GM12873 (cell line): Measurements from ENCODE around the gene PTPRN2.

Source experiments
- CTCF ChIP-seq: IDR thresholded peaks from 2 replicates; pipeline ENCODE4 v1.5.1; 2012; ENCODE audit warnings: low read depth, mild to moderate bottlenecking, moderate library complexity, low read length, control low read depth; ENCODE audit not compliant: insufficient read depth; ENCODE audit errors: missing control alignments

The PTPRN2 gene

DNA sequence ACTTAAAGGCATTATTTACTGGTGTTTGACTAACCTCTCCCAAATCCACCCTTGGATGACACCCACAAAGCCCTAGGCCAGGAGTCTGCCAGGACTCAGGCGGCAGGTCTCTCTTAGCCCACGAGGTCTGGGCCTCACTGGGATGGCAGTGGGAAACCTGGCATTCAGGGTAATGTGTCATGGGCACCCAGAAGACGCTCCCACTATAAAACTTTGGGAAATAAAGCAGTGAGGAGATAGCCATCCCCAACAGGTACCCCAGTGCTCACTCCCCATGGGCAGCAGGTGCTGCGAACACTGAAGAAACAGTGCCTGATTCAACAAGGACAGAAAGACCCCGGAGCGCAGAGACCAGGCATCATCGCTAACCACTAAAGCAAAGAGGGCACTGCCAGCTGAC is 14.4 kb upstream of the PTPRN2 start:
- no peak for TF ChIP-seq CTCF

DNA sequence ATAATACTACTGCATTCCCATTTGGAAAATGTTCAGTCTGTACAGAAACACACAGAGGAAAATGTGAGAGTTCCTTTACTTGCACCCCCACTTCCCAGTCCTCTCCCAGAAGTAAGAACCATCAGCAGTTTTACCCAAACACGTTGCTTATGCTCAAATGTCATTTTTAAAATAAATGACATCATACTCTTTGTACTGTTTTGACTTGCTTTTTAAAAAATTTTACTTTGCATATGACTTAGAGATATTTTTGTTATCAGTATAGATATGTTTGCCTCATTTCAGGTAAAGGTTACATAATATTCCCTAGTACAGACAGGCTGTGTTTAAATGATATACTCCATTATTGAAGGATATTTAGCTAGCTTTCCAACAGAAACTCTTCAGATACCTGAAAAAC is 13.5 kb upstream of the PTPRN2 start:
- TF ChIP-seq CTCF: no peak

DNA sequence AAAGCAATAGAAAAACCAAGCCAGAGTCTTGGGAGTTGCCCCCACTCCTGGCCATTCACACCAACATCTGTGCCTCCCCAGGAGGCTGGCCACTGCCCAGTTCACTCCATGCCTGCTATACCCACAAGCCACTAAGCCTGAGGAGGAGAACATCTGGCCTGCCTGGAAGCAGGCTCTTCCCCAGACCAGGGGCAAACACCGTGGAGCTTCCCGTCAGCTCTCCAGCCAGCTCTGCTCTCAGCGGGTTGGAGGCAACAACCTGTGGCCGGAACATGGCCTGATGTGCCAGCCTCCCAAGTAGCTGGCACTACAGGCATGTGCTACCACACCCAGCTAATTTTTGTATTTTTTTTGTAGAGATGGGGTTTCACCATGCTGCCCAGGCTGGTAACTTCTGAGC is 9.1 kb upstream of the PTPRN2 start:
- no peak for TF ChIP-seq CTCF

- TF ChIP-seq CTCF: no peak
Measured at GRCh38 chr7:158596309-158596708, 8.7 kb upstream of the PTPRN2 start.

DNA sequence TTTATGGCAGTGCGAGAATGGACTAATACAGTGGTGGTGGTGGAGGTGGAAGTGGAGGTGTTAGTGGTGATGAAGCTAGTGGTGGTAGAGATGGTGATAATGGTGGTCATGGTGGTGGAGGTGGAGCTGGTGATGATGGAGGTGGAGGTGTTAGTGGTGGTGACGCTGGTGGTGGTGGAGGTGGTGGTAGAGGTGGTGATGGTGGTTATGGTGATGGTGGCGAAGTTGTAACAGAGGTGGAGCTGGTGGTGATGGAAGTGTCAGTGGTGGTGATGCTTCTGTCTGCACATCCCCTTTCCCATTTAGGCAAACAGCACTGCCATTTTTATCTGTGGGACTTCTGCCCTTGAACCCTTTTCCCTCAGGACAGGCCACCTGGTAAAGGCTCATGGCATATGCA is 7.4 kb upstream of the PTPRN2 start:
- no peak for TF ChIP-seq CTCF

DNA sequence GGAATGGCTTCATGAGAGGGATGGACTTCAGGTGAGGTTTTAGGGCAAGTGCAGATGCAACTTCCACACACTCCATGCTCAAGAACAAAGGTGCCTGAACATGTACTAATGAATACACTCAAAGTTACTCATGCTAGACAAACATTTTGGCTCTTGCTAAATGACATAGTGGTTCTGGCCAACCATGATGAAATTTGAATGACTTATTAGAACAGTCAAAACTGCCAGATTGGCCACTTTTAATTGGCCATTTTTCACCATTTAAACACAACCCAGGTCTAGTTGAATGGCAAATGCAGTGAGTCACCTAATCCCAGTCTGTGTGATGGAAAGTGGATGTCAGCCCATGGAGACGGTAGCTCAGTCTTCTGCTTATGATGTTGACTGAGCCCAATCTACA is 4.9 kb upstream of the PTPRN2 start:
- no peak for TF ChIP-seq CTCF

GRCh38 chr7:158591944-158592343 is 4.3 kb upstream of the PTPRN2 start:
- TF ChIP-seq CTCF: no peak

- no peak for TF ChIP-seq CTCF
Measured at GRCh38 chr7:158590181-158590530, 2.5 kb upstream of the PTPRN2 start.
